Amygdala (tissue), 56 donors: Measurements from ENCODE around the gene KCNJ5.
A peak's percentile ranks its signal among the peaks of the same experiment; 100 is the strongest.

Source experiments
- DNase-seq, 56 donors: peaks; one replicate each; lab custom pipeline; 2025; lab: John Stamatoyannopoulos, UW

Gene KCNJ5

GRCh38 chr11:128926437-128927107 lies 35.4 kb downstream of the KCNJ5 start:
- no peak for DNase-seq

GRCh38 chr11:128927108-128927461 lies 35.9 kb downstream of the KCNJ5 start:
- DNase-seq: no peak

GRCh38 chr11:128927683-128928336 lies 36.7 kb downstream of the KCNJ5 start:
- no peak for DNase-seq

- DNase-seq: no peak
These were observed 37.2 kb downstream of the KCNJ5 start for GRCh38 chr11:128928400-128928799.

- no peak for DNase-seq
These were observed 38.3 kb downstream of the KCNJ5 start for GRCh38 chr11:128929468-128929867.

- DNase-seq: no peak
These were observed 38.8 kb downstream of the KCNJ5 start for GRCh38 chr11:128929991-128930390.

GRCh38 chr11:128931066-128931465 lies 39.9 kb downstream of the KCNJ5 start:
- no peak for DNase-seq

- no peak for DNase-seq
These were observed 40.5 kb downstream of the KCNJ5 start for GRCh38 chr11:128931668-128932067.

- no peak for DNase-seq
These were observed 42.5 kb downstream of the KCNJ5 start for GRCh38 chr11:128933481-128934178.

- no peak for DNase-seq
These were observed 43.2 kb downstream of the KCNJ5 start for GRCh38 chr11:128934351-128934750.

- no peak for DNase-seq
These were observed 43.8 kb downstream of the KCNJ5 start for GRCh38 chr11:128934926-128935325.

GRCh38 chr11:128936606-128937251 lies 45.6 kb downstream of the KCNJ5 start:
- DNase-seq: no peak

GRCh38 chr11:128937480-128937879 lies 46.3 kb downstream of the KCNJ5 start:
- no peak for DNase-seq

- no peak for DNase-seq
These were observed 47.2 kb downstream of the KCNJ5 start for GRCh38 chr11:128938156-128938885.

- no peak for DNase-seq
These were observed 48.4 kb downstream of the KCNJ5 start for GRCh38 chr11:128939591-128939990.

- DNase-seq: no peak
These were observed 49.0 kb downstream of the KCNJ5 start for GRCh38 chr11:128940156-128940555.

GRCh38 chr11:128940603-128941002 lies 49.4 kb downstream of the KCNJ5 start:
- DNase-seq: no peak

GRCh38 chr11:128941110-128941509 lies 50.0 kb downstream of the KCNJ5 start:
- peak in 1 of 56 donors; percentile 23 for DNase-seq

GRCh38 chr11:128941573-128942271 lies 50.6 kb downstream of the KCNJ5 start:
- no peak for DNase-seq

- DNase-seq: no peak
These were observed 51.1 kb downstream of the KCNJ5 start for GRCh38 chr11:128942272-128942612.
